Activated naive CD8-positive, alpha-beta T cell (primary cell): ENCODE data around the gene DNAH17.

Experiments used
- H3K27ac Mint-ChIP-seq: one replicate; pipeline ENCODE4 v1.8.0; 2021; ENCODE audit warnings: mixed read lengths
- H3K27me3 Mint-ChIP-seq: one replicate; pipeline ENCODE4 v1.8.0; 2021; ENCODE audit warnings: mixed read lengths
- H3K36me3 Mint-ChIP-seq: one replicate; pipeline ENCODE4 v1.8.0; 2021; ENCODE audit warnings: mixed read lengths
- H3K4me1 Mint-ChIP-seq: one replicate; pipeline ENCODE4 v1.8.0; 2021; ENCODE audit warnings: low read depth, mixed read lengths
- H3K4me3 Mint-ChIP-seq: one replicate; pipeline ENCODE4 v1.8.0; 2021; ENCODE audit warnings: mild to moderate bottlenecking, mixed read lengths
- H3K9me3 Mint-ChIP-seq: one replicate; pipeline ENCODE4 v1.8.0; 2021; ENCODE audit warnings: low read depth, mixed read lengths

DNAH17 gene

GRCh38 chr17:78577296-78577695 lies at the start of gene DNAH17:
TSS of gene DNAH17 (minus strand) at chr17:78577396. CDS start at chr17:78575057, 2,339 bp downstream.
- Mint-ChIP-seq H3K4me3 (no peak within 1 kb of the TSS), H3K27me3 (no peaks in the 10 kb centered on the region), H3K27ac (no peak within 1 kb of the TSS), H3K4me1 (no peaks in the 10 kb centered on the region), H3K9me3 (no peaks in the 10 kb centered on the region), H3K36me3 (no peaks in the 10 kb centered on the region)

GRCh38 chr17:78624324-78625151 lies 47.3 kb upstream of the DNAH17 start:
- Mint-ChIP-seq H3K9me3 (no peaks in the 10 kb centered on the region), H3K27me3 (no peaks in the 10 kb centered on the region), H3K4me3 (no peak overlapping the region), H3K27ac (no peak overlapping the region), H3K4me1 (no peaks in the 10 kb centered on the region), H3K36me3 (no peaks in the 10 kb centered on the region)

GRCh38 chr17:78623541-78623940 lies 46.3 kb upstream of the DNAH17 start:
- H3K4me1 Mint-ChIP-seq: no peaks in the 10 kb centered on the region
- H3K9me3 Mint-ChIP-seq: no peaks in the 10 kb centered on the region
- no peak overlapping the region for H3K27ac Mint-ChIP-seq
- H3K36me3 Mint-ChIP-seq: no peaks in the 10 kb centered on the region
- H3K4me3 Mint-ChIP-seq: no peak overlapping the region
- H3K27me3 Mint-ChIP-seq: no peaks in the 10 kb centered on the region

GRCh38 chr17:78622491-78623265 lies 45.5 kb upstream of the DNAH17 start:
- no peaks in the 10 kb centered on the region for H3K36me3 Mint-ChIP-seq
- no peak overlapping the region for H3K27ac Mint-ChIP-seq
- H3K4me3 Mint-ChIP-seq: no peak overlapping the region
- H3K4me1 Mint-ChIP-seq: no peaks in the 10 kb centered on the region
- no peaks in the 10 kb centered on the region for H3K9me3 Mint-ChIP-seq
- no peaks in the 10 kb centered on the region for H3K27me3 Mint-ChIP-seq

GRCh38 chr17:78621720-78622490 lies 44.7 kb upstream of the DNAH17 start:
- Mint-ChIP-seq H3K9me3 (no peaks in the 10 kb centered on the region), H3K27me3 (no peaks in the 10 kb centered on the region), H3K4me3 (no peak overlapping the region), H3K27ac (no peak overlapping the region), H3K4me1 (no peaks in the 10 kb centered on the region), H3K36me3 (no peaks in the 10 kb centered on the region)

- H3K27me3 Mint-ChIP-seq: no peaks in the 10 kb centered on the region
- H3K9me3 Mint-ChIP-seq: no peaks in the 10 kb centered on the region
- H3K4me1 Mint-ChIP-seq: no peaks in the 10 kb centered on the region
- no peak overlapping the region for H3K4me3 Mint-ChIP-seq
- no peaks in the 10 kb centered on the region for H3K36me3 Mint-ChIP-seq
- H3K27ac Mint-ChIP-seq: no peak overlapping the region
Observed at GRCh38 chr17:78620099-78620498, 42.9 kb upstream of the DNAH17 start.

GRCh38 chr17:78619334-78619733 lies 42.1 kb upstream of the DNAH17 start:
- no peak overlapping the region for H3K27ac Mint-ChIP-seq
- H3K4me3 Mint-ChIP-seq: no peak overlapping the region
- H3K36me3 Mint-ChIP-seq: no peaks in the 10 kb centered on the region
- no peaks in the 10 kb centered on the region for H3K9me3 Mint-ChIP-seq
- H3K27me3 Mint-ChIP-seq: no peaks in the 10 kb centered on the region
- H3K4me1 Mint-ChIP-seq: no peaks in the 10 kb centered on the region

- no peak overlapping the region for H3K27ac Mint-ChIP-seq
- no peaks in the 10 kb centered on the region for H3K27me3 Mint-ChIP-seq
- H3K4me3 Mint-ChIP-seq: no peak overlapping the region
- no peaks in the 10 kb centered on the region for H3K4me1 Mint-ChIP-seq
- H3K9me3 Mint-ChIP-seq: no peaks in the 10 kb centered on the region
- H3K36me3 Mint-ChIP-seq: no peaks in the 10 kb centered on the region
Observed at GRCh38 chr17:78618264-78619066, 41.3 kb upstream of the DNAH17 start.

GRCh38 chr17:78617511-78618061 lies 40.4 kb upstream of the DNAH17 start:
- Mint-ChIP-seq H3K36me3 (no peaks in the 10 kb centered on the region), H3K27me3 (no peaks in the 10 kb centered on the region), H3K4me3 (no peak overlapping the region), H3K9me3 (no peaks in the 10 kb centered on the region), H3K4me1 (no peaks in the 10 kb centered on the region), H3K27ac (no peak overlapping the region)

GRCh38 chr17:78616946-78617345 lies 39.8 kb upstream of the DNAH17 start:
- Mint-ChIP-seq H3K36me3 (no peaks in the 10 kb centered on the region), H3K4me1 (no peaks in the 10 kb centered on the region), H3K4me3 (no peak overlapping the region), H3K9me3 (no peaks in the 10 kb centered on the region), H3K27ac (no peak overlapping the region), H3K27me3 (no peaks in the 10 kb centered on the region)

- no peak overlapping the region for H3K4me3 Mint-ChIP-seq
- H3K36me3 Mint-ChIP-seq: no peaks in the 10 kb centered on the region
- no peaks in the 10 kb centered on the region for H3K4me1 Mint-ChIP-seq
- H3K27me3 Mint-ChIP-seq: no peaks in the 10 kb centered on the region
- no peak overlapping the region for H3K27ac Mint-ChIP-seq
- H3K9me3 Mint-ChIP-seq: no peaks in the 10 kb centered on the region
Observed at GRCh38 chr17:78615631-78616030, 38.4 kb upstream of the DNAH17 start.

GRCh38 chr17:78613416-78613815 lies 36.2 kb upstream of the DNAH17 start:
- Mint-ChIP-seq H3K4me3 (no peak overlapping the region), H3K27me3 (no peaks in the 10 kb centered on the region), H3K4me1 (no peaks in the 10 kb centered on the region), H3K27ac (no peak overlapping the region), H3K36me3 (no peaks in the 10 kb centered on the region), H3K9me3 (no peaks in the 10 kb centered on the region)

- no peaks in the 10 kb centered on the region for H3K9me3 Mint-ChIP-seq
- H3K27ac Mint-ChIP-seq: no peak overlapping the region
- no peaks in the 10 kb centered on the region for H3K36me3 Mint-ChIP-seq
- H3K4me1 Mint-ChIP-seq: no peaks in the 10 kb centered on the region
- H3K27me3 Mint-ChIP-seq: no peaks in the 10 kb centered on the region
- H3K4me3 Mint-ChIP-seq: no peak overlapping the region
Observed at GRCh38 chr17:78611607-78612006, 34.4 kb upstream of the DNAH17 start.

GRCh38 chr17:78610951-78611511 lies 33.8 kb upstream of the DNAH17 start:
- Mint-ChIP-seq H3K4me3 (no peak overlapping the region), H3K36me3 (no peaks in the 10 kb centered on the region), H3K9me3 (peaks cover under 1% of the 10 kb centered on the region), H3K27ac (no peak overlapping the region), H3K27me3 (no peaks in the 10 kb centered on the region), H3K4me1 (no peaks in the 10 kb centered on the region)
